HEK293 (cell line): Measurements from ENCODE around the gene OR1F1.

Source experiments
- BCL11A ChIP-seq: fragments of 450-650 bp; formaldehyde crosslinking; IDR thresholded peaks from 2 replicates; pipeline ENCODE4 v1.5.1; 2016; ENCODE audit warnings: low read depth, missing biosample characterization, missing genetic modification characterization
- CTCF ChIP-seq: fragments of 450-650 bp; formaldehyde crosslinking; IDR thresholded peaks from 2 replicates; pipeline ENCODE4 v1.5.1; 2016; ENCODE audit warnings: missing biosample characterization, missing genetic modification characterization
- GLIS1 ChIP-seq: fragments of 450-650 bp; formaldehyde crosslinking; IDR thresholded peaks from 2 replicates; pipeline ENCODE4 v1.5.1; 2016; ENCODE audit warnings: missing biosample characterization, missing genetic modification characterization
- PATZ1 ChIP-seq: fragments of 450-650 bp; formaldehyde crosslinking; IDR thresholded peaks from 2 replicates; pipeline ENCODE4 v1.5.1; 2016; ENCODE audit warnings: missing biosample characterization, missing genetic modification characterization
- PRDM4 ChIP-seq: fragments of 450-650 bp; formaldehyde crosslinking; IDR thresholded peaks from 2 replicates; pipeline ENCODE4 v1.5.1; 2017; ENCODE audit warnings: missing biosample characterization, missing genetic modification characterization
- SETDB1 ChIP-seq: IDR thresholded peaks from one replicate; pipeline ENCODE4 v1.6.1; 2017; ENCODE audit warnings: mild to moderate bottlenecking, low read length, moderate library complexity, mixed read lengths; ENCODE audit not compliant: insufficient read length
- WT1 ChIP-seq: fragments of 450-650 bp; formaldehyde crosslinking; IDR thresholded peaks from 2 replicates; pipeline ENCODE4 v1.5.1; 2016; ENCODE audit warnings: missing biosample characterization, missing genetic modification characterization
- YY1 ChIP-seq: fragments of 450-650 bp; formaldehyde crosslinking; IDR thresholded peaks from 2 replicates; pipeline ENCODE4 v1.5.1; 2018; ENCODE audit warnings: missing biosample characterization, missing genetic modification characterization
- ZBTB21 ChIP-seq: fragments of 450-650 bp; formaldehyde crosslinking; IDR thresholded peaks from 2 replicates; pipeline ENCODE4 v1.5.1; 2017; ENCODE audit warnings: missing biosample characterization, missing genetic modification characterization
- ZBTB48 ChIP-seq: fragments of 450-650 bp; formaldehyde crosslinking; IDR thresholded peaks from 2 replicates; pipeline ENCODE4 v1.5.1; 2016; ENCODE audit warnings: missing biosample characterization, missing genetic modification characterization
- ZEB2 ChIP-seq: fragments of 450-650 bp; formaldehyde crosslinking; IDR thresholded peaks from 2 replicates; pipeline ENCODE4 v1.5.1; 2016; ENCODE audit warnings: missing biosample characterization, missing genetic modification characterization
- ZNF112 ChIP-seq: fragments of 450-650 bp; formaldehyde crosslinking; IDR thresholded peaks from 2 replicates; pipeline ENCODE4 v1.5.0; 2017; ENCODE audit warnings: missing biosample characterization, missing genetic modification characterization
- ZNF184 ChIP-seq: fragments of 450-650 bp; IDR thresholded peaks from 2 replicates; pipeline ENCODE4 v1.5.1; 2018; ENCODE audit warnings: missing biosample characterization, mild to moderate bottlenecking, missing genetic modification characterization
- ZNF24 ChIP-seq: fragments of 450-650 bp; formaldehyde crosslinking; IDR thresholded peaks from 2 replicates; pipeline ENCODE4 v1.5.1; 2016; ENCODE audit warnings: missing biosample characterization, missing genetic modification characterization
- ZNF398 ChIP-seq: fragments of 450-650 bp; formaldehyde crosslinking; IDR thresholded peaks from 2 replicates; pipeline ENCODE4 v1.5.1; 2017; ENCODE audit warnings: missing biosample characterization, missing genetic modification characterization
- ZNF416 ChIP-seq: fragments of 450-650 bp; formaldehyde crosslinking; IDR thresholded peaks from 2 replicates; pipeline ENCODE4 v1.5.1; 2016; ENCODE audit warnings: missing biosample characterization, missing genetic modification characterization
- ZNF510 ChIP-seq: fragments of 450-650 bp; formaldehyde crosslinking; IDR thresholded peaks from 2 replicates; pipeline ENCODE4 v1.5.1; 2018; ENCODE audit warnings: mild to moderate bottlenecking, missing genetic modification characterization, missing biosample characterization; ENCODE audit not compliant: insufficient replicate concordance
- ZNF513 ChIP-seq: fragments of 450-650 bp; IDR thresholded peaks from 2 replicates; pipeline ENCODE4 v1.5.1; 2018; ENCODE audit warnings: missing biosample characterization, missing genetic modification characterization
- ZNF529 ChIP-seq: fragments of 450-650 bp; formaldehyde crosslinking; IDR thresholded peaks from 2 replicates; pipeline ENCODE4 v1.5.1; 2017; ENCODE audit warnings: missing genetic modification characterization, missing biosample characterization; ENCODE audit not compliant: insufficient replicate concordance
- ZNF561 ChIP-seq: fragments of 450-650 bp; IDR thresholded peaks from 2 replicates; pipeline ENCODE4 v1.5.1; 2018; ENCODE audit warnings: missing biosample characterization, missing genetic modification characterization, borderline replicate concordance
- ZNF596 ChIP-seq: fragments of 450-650 bp; IDR thresholded peaks from 2 replicates; pipeline ENCODE4 v1.5.0; 2018; ENCODE audit warnings: missing biosample characterization, mild to moderate bottlenecking, missing genetic modification characterization, moderate library complexity
- ZSCAN30 ChIP-seq: fragments of 450-650 bp; IDR thresholded peaks from 2 replicates; pipeline ENCODE4 v1.5.1; 2018; ENCODE audit warnings: missing biosample characterization, mild to moderate bottlenecking, missing genetic modification characterization, moderate library complexity
- TF ChIP-seq, protein P1 (sequence below): fragments of 450-650 bp; formaldehyde crosslinking; conservative IDR thresholded peaks from 2 replicates; pipeline ENCODE4 v1.5.1; 2016; ENCODE audit warnings: low read depth, missing biosample characterization, missing genetic modification characterization

OR1F1 gene

GRCh38 chr16:3182608-3183444 lies 5.2 kb upstream of the OR1F1 start (continued):
- TF ChIP-seq, protein P1, sequence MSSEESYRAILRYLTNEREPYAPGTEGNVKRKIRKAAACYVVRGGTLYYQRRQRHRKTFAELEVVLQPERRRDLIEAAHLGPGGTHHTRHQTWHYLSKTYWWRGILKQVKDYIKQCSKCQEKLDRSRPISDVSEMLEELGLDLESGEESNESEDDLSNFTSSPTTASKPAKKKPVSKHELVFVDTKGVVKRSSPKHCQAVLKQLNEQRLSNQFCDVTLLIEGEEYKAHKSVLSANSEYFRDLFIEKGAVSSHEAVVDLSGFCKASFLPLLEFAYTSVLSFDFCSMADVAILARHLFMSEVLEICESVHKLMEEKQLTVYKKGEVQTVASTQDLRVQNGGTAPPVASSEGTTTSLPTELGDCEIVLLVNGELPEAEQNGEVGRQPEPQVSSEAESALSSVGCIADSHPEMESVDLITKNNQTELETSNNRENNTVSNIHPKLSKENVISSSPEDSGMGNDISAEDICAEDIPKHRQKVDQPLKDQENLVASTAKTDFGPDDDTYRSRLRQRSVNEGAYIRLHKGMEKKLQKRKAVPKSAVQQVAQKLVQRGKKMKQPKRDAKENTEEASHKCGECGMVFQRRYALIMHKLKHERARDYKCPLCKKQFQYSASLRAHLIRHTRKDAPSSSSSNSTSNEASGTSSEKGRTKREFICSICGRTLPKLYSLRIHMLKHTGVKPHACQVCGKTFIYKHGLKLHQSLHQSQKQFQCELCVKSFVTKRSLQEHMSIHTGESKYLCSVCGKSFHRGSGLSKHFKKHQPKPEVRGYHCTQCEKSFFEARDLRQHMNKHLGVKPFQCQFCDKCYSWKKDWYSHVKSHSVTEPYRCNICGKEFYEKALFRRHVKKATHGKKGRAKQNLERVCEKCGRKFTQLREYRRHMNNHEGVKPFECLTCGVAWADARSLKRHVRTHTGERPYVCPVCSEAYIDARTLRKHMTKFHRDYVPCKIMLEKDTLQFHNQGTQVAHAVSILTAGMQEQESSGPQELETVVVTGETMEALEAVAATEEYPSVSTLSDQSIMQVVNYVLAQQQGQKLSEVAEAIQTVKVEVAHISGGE: peak; percentile 39
- TF ChIP-seq ZNF510 (tag by site-specific recombination): no peak
- TF ChIP-seq PRDM4: peak; percentile 90
- TF ChIP-seq ZNF24 (tag by site-specific recombination): peak; percentile 71
- 0 out of 2 replicates have a peak, but pooled peaks have one; percentile 41 for TF ChIP-seq ZNF398 (tag by site-specific recombination)
- TF ChIP-seq WT1: no peak
- TF ChIP-seq ZEB2 (tag by site-specific recombination): peak; percentile 63
- TF ChIP-seq ZNF513 (tag by site-specific recombination): no peak
- TF ChIP-seq ZSCAN30 (tag by site-specific recombination): peak; percentile 54; the same call in 1 of the 2 replicates
- peak; percentile 58; the same call in 1 of the 2 replicates for TF ChIP-seq YY1
- TF ChIP-seq SETDB1: no peak
- TF ChIP-seq ZNF561 (tag by site-specific recombination): peak; percentile 49; the same call in 1 of the 2 replicates
- 0 out of 2 replicates have a peak, but pooled peaks have one; percentile 43 for TF ChIP-seq ZNF184 (tag by site-specific recombination)
- TF ChIP-seq ZBTB48 (tag by site-specific recombination): peak; percentile 74; the same call in 1 of the 2 replicates
- no peak for TF ChIP-seq ZNF529 (tag by site-specific recombination)
- TF ChIP-seq PATZ1: peak; percentile 82
- no peak for TF ChIP-seq BCL11A
- TF ChIP-seq GLIS1 (tag by site-specific recombination): no peak; the same call in 1 of the 2 replicates
- no peak for TF ChIP-seq ZNF112 (tag by site-specific recombination)
- peak; percentile 86 for TF ChIP-seq CTCF (tag by site-specific recombination)
- TF ChIP-seq ZNF416: no peak
- TF ChIP-seq ZBTB21 (tag by site-specific recombination): peak; percentile 22; the same call in 1 of the 2 replicates
- no peak for TF ChIP-seq ZNF596 (tag by site-specific recombination)
